KG1 (cell line): ENCODE results near the gene SLC47A1.
"Not testable (repeated sequence)": the region's sequence is repeated elsewhere in the genome, so short reads cannot be mapped to it uniquely, and the experiment has no call there.

Experiments
- DNase-seq: peaks from one replicate; lab custom pipeline; 2025; lab: John Stamatoyannopoulos, UW

Gene SLC47A1

GRCh38 chr17:19533718-19534561 lies at the start of gene SLC47A1:
Gene SLC47A1, plus strand, starts transcription at chr17:19533854. Its CDS starts 86 bp downstream, at chr17:19533940.
- DNase-seq: no peak

- no peak for DNase-seq
Measured at GRCh38 chr17:19485800-19486340, 47.8 kb upstream of the SLC47A1 start.

GRCh38 chr17:19486351-19487023 lies 47.2 kb upstream of the SLC47A1 start:
- no peak for DNase-seq

GRCh38 chr17:19487024-19487600 lies 46.5 kb upstream of the SLC47A1 start:
- DNase-seq: no peak

- no peak for DNase-seq
Measured at GRCh38 chr17:19492141-19492540, 41.5 kb upstream of the SLC47A1 start.

- DNase-seq: no peak
Measured at GRCh38 chr17:19494961-19495806, 38.5 kb upstream of the SLC47A1 start.

- no peak for DNase-seq
Measured at GRCh38 chr17:19495828-19496528, 37.7 kb upstream of the SLC47A1 start.

- no peak for DNase-seq
Measured at GRCh38 chr17:19497624-19498023, 36.0 kb upstream of the SLC47A1 start.

- no peak for DNase-seq
Measured at GRCh38 chr17:19501219-19501618, 32.4 kb upstream of the SLC47A1 start.

GRCh38 chr17:19502517-19502916 lies 31.1 kb upstream of the SLC47A1 start:
- no peak for DNase-seq

- not testable (repeated sequence) for DNase-seq
Measured at GRCh38 chr17:19505561-19505960, 28.1 kb upstream of the SLC47A1 start.

GRCh38 chr17:19507775-19508576 lies 25.7 kb upstream of the SLC47A1 start:
- peak; percentile 47 for DNase-seq

- DNase-seq: no peak
Measured at GRCh38 chr17:19508577-19508867, 25.1 kb upstream of the SLC47A1 start.

GRCh38 chr17:19509281-19509852 lies 24.3 kb upstream of the SLC47A1 start:
- DNase-seq: not testable (repeated sequence)

- no peak for DNase-seq
Measured at GRCh38 chr17:19510903-19511302, 22.8 kb upstream of the SLC47A1 start.

GRCh38 chr17:19513897-19514488 lies 19.7 kb upstream of the SLC47A1 start:
- peak; percentile 5 for DNase-seq

GRCh38 chr17:19517699-19518098 lies 16.0 kb upstream of the SLC47A1 start:
- DNase-seq: no peak

- not testable (repeated sequence) for DNase-seq
Measured at GRCh38 chr17:19519388-19520291, 14.0 kb upstream of the SLC47A1 start.

GRCh38 chr17:19520641-19521040 lies 13.0 kb upstream of the SLC47A1 start:
- DNase-seq: no peak
